ENCODE results near the gene TMEM51.

DNA sequence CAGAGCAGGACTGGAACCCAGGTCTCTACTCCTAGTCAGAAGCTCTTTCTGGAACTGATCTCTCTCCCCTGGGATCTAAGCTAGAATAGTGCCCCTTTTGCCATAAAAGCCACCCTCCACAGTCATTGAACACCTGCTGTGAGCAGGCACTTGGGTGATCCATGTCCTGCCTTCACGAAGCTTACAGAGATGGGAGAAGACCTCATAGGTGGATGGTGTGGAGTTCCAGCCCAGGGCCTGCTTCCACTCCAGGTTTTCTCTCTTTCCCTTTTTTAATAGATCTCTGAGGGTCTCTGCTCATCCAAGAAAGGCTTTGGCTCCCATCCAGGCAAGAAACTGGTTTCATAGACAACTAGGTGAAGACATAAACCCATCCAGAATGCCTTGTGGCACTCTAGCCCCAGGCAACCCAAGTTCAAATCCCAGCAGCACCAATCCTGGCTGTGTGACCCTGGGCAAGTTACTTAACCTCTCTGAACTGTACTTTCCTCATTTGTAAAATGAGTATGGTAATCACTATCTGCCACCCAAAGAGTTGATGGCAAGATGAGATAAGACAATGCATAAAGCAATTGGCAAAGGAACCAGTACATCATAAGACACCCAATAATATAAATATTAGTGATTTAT lies 46.4 kb upstream of the TMEM51 start:
- TF ChIP-seq FOXK1 (CRISPR knock-in tag; IDR thresholded peaks at IDR 0.05; ENCODE audit: borderline replicate concordance) (no peak), SMC3 (conservative IDR thresholded peaks at IDR 0.05; ENCODE audit: insufficient read depth, low read depth, low read length) (no peak), SAP30 (IDR thresholded peaks at IDR 0.05; ENCODE audit: borderline replicate concordance, insufficient read depth, low read depth, low read length, poor library complexity, severe bottlenecking) (no peak), NR2C1 (IDR thresholded peaks at IDR 0.05) (no peak), NR2C1 (tag; IDR thresholded peaks at IDR 0.05) (no peak), MEF2D (tag; conservative IDR thresholded peaks at IDR 0.05; ENCODE audit: low read depth) (no peak), SIX5 (IDR thresholded peaks at IDR 0.05; ENCODE audit: borderline replicate concordance in 1 of 2, insufficient read depth in 1 of 2, low read depth in 1 of 2, low read length in 2 of 2) (no peak)
- TF ChIP-seq, protein P1, sequence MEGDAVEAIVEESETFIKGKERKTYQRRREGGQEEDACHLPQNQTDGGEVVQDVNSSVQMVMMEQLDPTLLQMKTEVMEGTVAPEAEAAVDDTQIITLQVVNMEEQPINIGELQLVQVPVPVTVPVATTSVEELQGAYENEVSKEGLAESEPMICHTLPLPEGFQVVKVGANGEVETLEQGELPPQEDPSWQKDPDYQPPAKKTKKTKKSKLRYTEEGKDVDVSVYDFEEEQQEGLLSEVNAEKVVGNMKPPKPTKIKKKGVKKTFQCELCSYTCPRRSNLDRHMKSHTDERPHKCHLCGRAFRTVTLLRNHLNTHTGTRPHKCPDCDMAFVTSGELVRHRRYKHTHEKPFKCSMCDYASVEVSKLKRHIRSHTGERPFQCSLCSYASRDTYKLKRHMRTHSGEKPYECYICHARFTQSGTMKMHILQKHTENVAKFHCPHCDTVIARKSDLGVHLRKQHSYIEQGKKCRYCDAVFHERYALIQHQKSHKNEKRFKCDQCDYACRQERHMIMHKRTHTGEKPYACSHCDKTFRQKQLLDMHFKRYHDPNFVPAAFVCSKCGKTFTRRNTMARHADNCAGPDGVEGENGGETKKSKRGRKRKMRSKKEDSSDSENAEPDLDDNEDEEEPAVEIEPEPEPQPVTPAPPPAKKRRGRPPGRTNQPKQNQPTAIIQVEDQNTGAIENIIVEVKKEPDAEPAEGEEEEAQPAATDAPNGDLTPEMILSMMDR (IDR thresholded peaks at IDR 0.05 in 2 of 3, conservative IDR thresholded peaks at IDR 0.05 in 1 of 3; ENCODE audit: insufficient read depth in 2 of 3, low read depth in 1 of 3, low read length in 3 of 3) = no peak
- TF ChIP-seq, protein P2, sequence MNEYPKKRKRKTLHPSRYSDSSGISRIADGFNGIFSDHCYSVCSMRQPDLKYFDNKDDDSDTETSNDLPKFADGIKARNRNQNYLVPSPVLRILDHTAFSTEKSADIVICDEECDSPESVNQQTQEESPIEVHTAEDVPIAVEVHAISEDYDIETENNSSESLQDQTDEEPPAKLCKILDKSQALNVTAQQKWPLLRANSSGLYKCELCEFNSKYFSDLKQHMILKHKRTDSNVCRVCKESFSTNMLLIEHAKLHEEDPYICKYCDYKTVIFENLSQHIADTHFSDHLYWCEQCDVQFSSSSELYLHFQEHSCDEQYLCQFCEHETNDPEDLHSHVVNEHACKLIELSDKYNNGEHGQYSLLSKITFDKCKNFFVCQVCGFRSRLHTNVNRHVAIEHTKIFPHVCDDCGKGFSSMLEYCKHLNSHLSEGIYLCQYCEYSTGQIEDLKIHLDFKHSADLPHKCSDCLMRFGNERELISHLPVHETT (CRISPR knock-in tag; conservative IDR thresholded peaks at IDR 0.05 in 1 of 2, IDR thresholded peaks at IDR 0.05 in 1 of 2) = no peak
